Measurements from ENCODE around the gene CDO1. TPM values are rescaled to one million over a fixed set of nuclear protein-coding genes. Genes with fewer than 3 reads are reported as not detected.

Gene CDO1
- total RNA-seq, 3 donors from 2014 or later (not counting 1 experiment from before 2014, with no cell fraction given), result not detected

DNA sequence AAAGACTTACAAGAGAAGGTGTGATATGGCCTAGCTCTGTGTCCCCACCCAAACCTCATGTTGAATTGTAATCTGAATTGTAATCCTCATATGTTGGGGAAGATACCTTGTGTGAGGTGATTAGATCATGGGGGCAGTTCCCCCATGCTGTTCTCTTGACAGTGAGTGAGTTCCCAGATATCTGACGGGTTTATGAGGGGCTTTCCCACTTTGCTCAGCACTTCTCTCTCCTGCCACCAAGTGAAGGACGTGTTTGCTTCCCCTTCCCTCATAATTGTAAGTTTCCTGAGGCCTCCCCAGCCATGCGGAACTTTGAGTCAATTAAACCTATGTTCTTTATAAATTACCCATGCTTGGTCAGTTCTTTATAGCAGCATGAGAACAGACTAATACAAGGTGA lies 49.0 kb downstream of the CDO1 start:
- H3K4me3 ChIP-seq (ENCODE audit: low read length), result no peak overlapping the region

DNA sequence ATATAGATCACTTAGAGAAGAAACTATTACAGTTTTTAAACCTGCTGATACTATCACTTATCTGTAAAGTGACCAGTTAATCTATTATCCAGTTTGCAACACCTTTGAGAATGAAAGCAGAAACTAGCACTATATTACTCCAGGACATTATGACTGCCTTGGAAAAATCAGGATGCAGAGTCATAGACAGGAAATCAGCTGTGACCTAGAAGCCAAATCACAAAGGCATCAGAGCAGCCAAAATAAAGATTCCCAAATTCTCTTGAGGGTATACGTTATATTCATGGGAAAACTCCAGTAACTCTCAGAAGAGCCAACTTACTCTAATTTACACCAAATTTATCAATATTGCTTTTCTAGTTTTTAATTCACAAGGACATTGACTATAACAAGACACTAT lies 49.9 kb downstream of the CDO1 start:
- H3K4me1 Mint-ChIP-seq, result no peaks in the 10 kb centered on the region
- Histone ChIP-seq H3K27ac (ENCODE audit: low read length) (no peak overlapping the region), H3K4me3 (ENCODE audit: low read length) (no peak overlapping the region), H3K4me1 (ENCODE audit: control insufficient read depth, insufficient read depth, low read length) (no peaks in the 10 kb centered on the region), H3K36me3 (ENCODE audit: control insufficient read depth, insufficient read depth, low read length) (no peaks in the 10 kb centered on the region), H3K9me3 (ENCODE audit: control insufficient read depth, insufficient read depth, low read length) (no peaks in the 10 kb centered on the region), H3K27me3 (ENCODE audit: control insufficient read depth, insufficient read depth, low read length) (no peaks in the 10 kb centered on the region)
- ATAC-seq, result no peak
- WGBS (ENCODE audit: insufficient coverage), result 75% methylated on average over 1 of the region's 1 CpG
- intact Hi-C loops (cut with micrococcal nuclease), result no loop called here
- TF ChIP-seq, protein P1, sequence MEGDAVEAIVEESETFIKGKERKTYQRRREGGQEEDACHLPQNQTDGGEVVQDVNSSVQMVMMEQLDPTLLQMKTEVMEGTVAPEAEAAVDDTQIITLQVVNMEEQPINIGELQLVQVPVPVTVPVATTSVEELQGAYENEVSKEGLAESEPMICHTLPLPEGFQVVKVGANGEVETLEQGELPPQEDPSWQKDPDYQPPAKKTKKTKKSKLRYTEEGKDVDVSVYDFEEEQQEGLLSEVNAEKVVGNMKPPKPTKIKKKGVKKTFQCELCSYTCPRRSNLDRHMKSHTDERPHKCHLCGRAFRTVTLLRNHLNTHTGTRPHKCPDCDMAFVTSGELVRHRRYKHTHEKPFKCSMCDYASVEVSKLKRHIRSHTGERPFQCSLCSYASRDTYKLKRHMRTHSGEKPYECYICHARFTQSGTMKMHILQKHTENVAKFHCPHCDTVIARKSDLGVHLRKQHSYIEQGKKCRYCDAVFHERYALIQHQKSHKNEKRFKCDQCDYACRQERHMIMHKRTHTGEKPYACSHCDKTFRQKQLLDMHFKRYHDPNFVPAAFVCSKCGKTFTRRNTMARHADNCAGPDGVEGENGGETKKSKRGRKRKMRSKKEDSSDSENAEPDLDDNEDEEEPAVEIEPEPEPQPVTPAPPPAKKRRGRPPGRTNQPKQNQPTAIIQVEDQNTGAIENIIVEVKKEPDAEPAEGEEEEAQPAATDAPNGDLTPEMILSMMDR (IDR thresholded peaks at IDR 0.05), result no peak
- peaks cover 18 to 29% of the 10 kb centered on the region in 2 donors for H3K27me3 Mint-ChIP-seq (ENCODE audit: low read depth in 2 of 2)
- H3K9me3 Mint-ChIP-seq, result no peaks in the 10 kb centered on the region
- no peaks in the 10 kb centered on the region for H3K36me3 Mint-ChIP-seq
- no peak overlapping the region for H3K27ac Mint-ChIP-seq
- no peak overlapping the region for H3K4me3 Mint-ChIP-seq
- DNase-seq, result no peak

More for the DNA sequence above, 49.0 kb downstream of the CDO1 start:
- TF ChIP-seq, protein P1 (IDR thresholded peaks at IDR 0.05), result no peak
- Histone ChIP-seq H3K9me3 (ENCODE audit: control insufficient read depth, insufficient read depth, low read length) (no peaks in the 10 kb centered on the region), H3K4me1 (ENCODE audit: control insufficient read depth, insufficient read depth, low read length) (no peaks in the 10 kb centered on the region), H3K27ac (ENCODE audit: low read length) (no peak overlapping the region), H3K36me3 (ENCODE audit: control insufficient read depth, insufficient read depth, low read length) (no peaks in the 10 kb centered on the region), H3K27me3 (ENCODE audit: control insufficient read depth, insufficient read depth, low read length) (no peaks in the 10 kb centered on the region)
- Mint-ChIP-seq H3K27me3 (ENCODE audit: low read depth in 2 of 2) (peaks cover 19 to 37% of the 10 kb centered on the region in 2 donors), H3K9me3 (no peaks in the 10 kb centered on the region), H3K4me3 (no peak overlapping the region), H3K27ac (no peak overlapping the region), H3K4me1 (no peaks in the 10 kb centered on the region), H3K36me3 (no peaks in the 10 kb centered on the region)
- intact Hi-C loops (cut with micrococcal nuclease), result no loop called here
- ATAC-seq (no peak), DNase-seq (no peak)
- 69% methylated on average over 2 of the region's 3 CpGs for WGBS (ENCODE audit: insufficient coverage)

DNA sequence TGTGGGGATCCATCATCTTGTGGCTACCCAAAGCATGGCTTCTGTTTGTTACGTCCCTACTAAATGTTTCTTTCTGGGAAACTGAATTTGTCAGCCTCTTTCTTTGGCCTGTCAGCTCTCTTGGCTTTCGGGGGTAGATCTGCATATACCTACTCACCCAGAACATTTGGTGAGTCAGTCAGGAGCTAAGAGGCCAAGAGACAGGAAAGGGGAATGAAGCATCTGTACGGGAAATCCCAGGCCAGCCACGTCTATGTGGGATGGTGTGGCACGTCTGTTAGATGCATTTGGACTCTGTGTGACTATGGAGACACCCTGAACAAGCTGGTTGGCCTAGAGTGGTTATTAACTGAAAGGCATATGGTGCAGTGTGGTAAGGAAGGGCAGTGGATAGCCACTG lies 58.1 kb downstream of the CDO1 start:
- Histone ChIP-seq H3K9me3 (ENCODE audit: control insufficient read depth, insufficient read depth, low read length) (no peaks in the 10 kb centered on the region), H3K4me3 (ENCODE audit: low read length) (no peak overlapping the region), H3K4me1 (ENCODE audit: control insufficient read depth, insufficient read depth, low read length) (no peaks in the 10 kb centered on the region), H3K27ac (ENCODE audit: low read length) (no peak overlapping the region), H3K27me3 (ENCODE audit: control insufficient read depth, insufficient read depth, low read length) (no peaks in the 10 kb centered on the region), H3K36me3 (ENCODE audit: control insufficient read depth, insufficient read depth, low read length) (no peaks in the 10 kb centered on the region)
- no peak for DNase-seq
- Mint-ChIP-seq H3K4me3 (no peak overlapping the region), H3K27ac (no peak overlapping the region), H3K9me3 (no peaks in the 10 kb centered on the region), H3K27me3 (ENCODE audit: low read depth in 2 of 2) (peaks cover 8 to 13% of the 10 kb centered on the region in 2 donors), H3K36me3 (no peaks in the 10 kb centered on the region), H3K4me1 (no peaks in the 10 kb centered on the region)
- no peak for ATAC-seq
- TF ChIP-seq, protein P1 (IDR thresholded peaks at IDR 0.05), result no peak
- WGBS (ENCODE audit: insufficient coverage), result 76% methylated on average over 5 of the region's 5 CpGs
- intact Hi-C loops (cut with micrococcal nuclease), result no loop called here

DNA sequence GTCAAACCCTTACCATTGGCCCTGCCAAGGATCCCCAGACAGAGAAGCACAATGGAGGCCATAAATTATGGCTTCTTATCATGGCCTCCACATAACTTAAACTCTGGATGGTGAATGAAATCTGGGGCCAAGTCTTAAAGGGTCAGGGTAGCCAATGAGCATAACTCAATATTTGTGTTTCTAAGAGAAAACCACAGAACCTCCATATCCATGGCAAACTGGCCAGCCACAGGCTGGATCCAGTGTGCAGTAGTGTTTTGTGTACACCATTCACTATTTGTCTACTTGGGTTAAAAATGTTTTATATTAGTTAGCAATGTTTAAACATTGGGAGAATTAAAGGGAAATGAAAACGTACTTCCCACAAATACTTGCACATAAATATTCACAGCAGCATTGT lies 60.8 kb downstream of the CDO1 start:
- WGBS (ENCODE audit: insufficient coverage), result no CpG with 5 or more reads among the region's 1 CpG
- H3K36me3 Mint-ChIP-seq, result no peaks in the 10 kb centered on the region
- DNase-seq (no peak), ATAC-seq (no peak)
- intact Hi-C loops (cut with micrococcal nuclease), result no loop called here
- H3K9me3 Mint-ChIP-seq, result no peaks in the 10 kb centered on the region
- peaks cover 10% of the 10 kb centered on the region in 2 donors for H3K27me3 Mint-ChIP-seq (ENCODE audit: low read depth in 2 of 2)
- H3K27ac Mint-ChIP-seq, result no peak overlapping the region
- Histone ChIP-seq H3K4me1 (ENCODE audit: control insufficient read depth, insufficient read depth, low read length) (no peaks in the 10 kb centered on the region), H3K36me3 (ENCODE audit: control insufficient read depth, insufficient read depth, low read length) (no peaks in the 10 kb centered on the region), H3K27me3 (ENCODE audit: control insufficient read depth, insufficient read depth, low read length) (no peaks in the 10 kb centered on the region), H3K4me3 (ENCODE audit: low read length) (no peak overlapping the region), H3K27ac (ENCODE audit: low read length) (no peak overlapping the region), H3K9me3 (ENCODE audit: control insufficient read depth, insufficient read depth, low read length) (no peaks in the 10 kb centered on the region)
- H3K4me1 Mint-ChIP-seq, result no peaks in the 10 kb centered on the region
- TF ChIP-seq, protein P1 (IDR thresholded peaks at IDR 0.05), result no peak
- no peak overlapping the region for H3K4me3 Mint-ChIP-seq

All from natural killer cell (primary cell).